GM12878 (cell line): Measurements from ENCODE around the gene CHEK1. TPM values are rescaled to one million over a fixed set of nuclear protein-coding genes. Genes with fewer than 3 reads are reported as not detected.

ENCODE experiments used
- ATAC-seq: fragments of 200-7000 bp; cut with Tn5 transposase; 3 replicates; pipeline ENCODE4 v1.9.1; 2020; ENCODE audit warnings: mild to moderate bottlenecking, moderate library complexity
- BruUV-seq: library from RNA; stranded (reverse); fragments of 400-500 nt; replicated peaks from 2 replicates; lab custom pipeline; 2021; lab: Mats Ljungman, UMichigan
- CTCF ChIA-PET: fragments of 300-600 bp; sonication (Branson Sonifier 250); formaldehyde crosslinking; extraction: SDS; loops from one replicate; lab custom pipeline; 2021; ENCODE audit warnings: inconsistent platforms; lab: Yijun Ruan, JAX
- POLR2A ChIA-PET: fragments of 350-600 bp; formaldehyde crosslinking; extraction: SDS; loops from one replicate; lab custom pipeline; 2021; ENCODE audit warnings: inconsistent platforms; lab: Charles Lee
- RAD21 ChIA-PET: fragments of 300-600 bp; sonication (Branson Sonifier 250); formaldehyde crosslinking; loops from one replicate; lab custom pipeline; 2023; ENCODE audit warnings: antibody characterized with exemption; ENCODE audit not compliant: unreplicated experiment; lab: Charles Lee
- SMC1A ChIA-PET: fragments of 300-600 bp; sonication (Branson Sonifier 250); formaldehyde crosslinking; loops from one replicate; lab custom pipeline; 2023; ENCODE audit not compliant: unreplicated experiment, uncharacterized antibody; lab: Charles Lee
- DNase-seq: peaks from one replicate; pipeline ENCODE4 v3.0.0-alpha.2; 2011; ENCODE audit warnings: low read depth, low spot score
- FAIRE-seq: peaks from 3 replicates; lab custom pipeline; 2011; peaks lifted over from hg19 to GRCh38; lab: Jason Lieb, UNC
- H2AFZ ChIP-seq: 2 replicates; pipeline ENCODE4 v1.6.0; 2011; ENCODE audit warnings: low read depth, low read length, control low read depth; ENCODE audit not compliant: control insufficient read depth
- H3K27ac ChIP-seq: 2 replicates; pipeline ENCODE4 v1.5.1; 2011; ENCODE audit warnings: control low read depth; ENCODE audit not compliant: control insufficient read depth, insufficient read depth
- H3K27me3 ChIP-seq, 2 experiments: replicated peaks in 1 of 2; 2 replicates each; pipeline versions ENCODE4 v1.6.0 to v1.6.1; 2011; ENCODE audit warnings: low read length in 1 of 2; ENCODE audit not compliant: control insufficient read depth in 2 of 2, insufficient read depth in 2 of 2
- H3K36me3 ChIP-seq, 2 experiments: 2 replicates each; pipeline ENCODE4 v1.5.1; 2011; ENCODE audit warnings: low read length in 1 of 2; ENCODE audit not compliant: control insufficient read depth in 2 of 2, insufficient read depth in 2 of 2
- H3K4me1 ChIP-seq: 2 replicates; pipeline ENCODE4 v1.6.1; 2011; ENCODE audit warnings: mild to moderate bottlenecking, low read length, moderate library complexity, mixed read lengths; ENCODE audit not compliant: control insufficient read depth, insufficient read depth
- H3K4me2 ChIP-seq: 2 replicates; pipeline ENCODE4 v1.6.0; 2011; ENCODE audit warnings: control low read depth; ENCODE audit not compliant: control insufficient read depth, insufficient read depth
- H3K4me3 ChIP-seq: fragments of 200-600 bp; sonication (generic); 2 replicates; pipeline ENCODE4 v1.5.1; 2016
- H3K79me2 ChIP-seq: 2 replicates; pipeline ENCODE4 v1.6.0; 2011; ENCODE audit warnings: low read length; ENCODE audit not compliant: control insufficient read depth, insufficient read depth
- H3K9ac ChIP-seq: 2 replicates; pipeline ENCODE4 v1.8.0; 2011; ENCODE audit warnings: low read length, control low read depth, mixed read lengths; ENCODE audit not compliant: control insufficient read depth, insufficient read depth
- H3K9me3 ChIP-seq: replicated peaks from 3 replicates; pipeline ENCODE4 v1.5.1; 2011; ENCODE audit warnings: mild to moderate bottlenecking, low read length; ENCODE audit not compliant: control insufficient read depth, insufficient read depth
- H4K20me1 ChIP-seq: 2 replicates; pipeline ENCODE4 v1.6.0; 2011; ENCODE audit not compliant: control insufficient read depth, insufficient read depth
- CEBPB ChIP-seq, 2 experiments: fragments of 150-350 bp in 1 of 2; IDR thresholded peaks; 2 replicates each; pipeline ENCODE4 v1.6.1; 2012 to 2014; ENCODE audit warnings: low read depth in 2 of 2, low read length in 2 of 2, borderline replicate concordance in 1 of 2, inconsistent platforms in 1 of 2
- EP300 ChIP-seq, 2 experiments: fragments of 150-350 bp in 1 of 2; IDR thresholded peaks; 2 replicates each; pipeline ENCODE4 v1.6.1; 2011 to 2012; ENCODE audit warnings: low read depth in 2 of 2, low read length in 2 of 2, borderline replicate concordance in 1 of 2, improper control_type of control experiment in 1 of 2, inconsistent platforms in 1 of 2; ENCODE audit not compliant: control insufficient read depth in 1 of 2
- KAT2A ChIP-seq: conservative IDR thresholded peaks from 2 replicates; pipeline ENCODE4 v1.6.1; 2011; ENCODE audit warnings: low read depth, low read length; ENCODE audit not compliant: control insufficient read depth
- POLR2A ChIP-seq: IDR thresholded peaks from 2 replicates; pipeline ENCODE4 v1.6.1; 2011; ENCODE audit warnings: low read depth, mild to moderate bottlenecking, low read length
- SREBF2 ChIP-seq: IDR thresholded peaks from 2 replicates; pipeline ENCODE4 v1.6.1; 2012; ENCODE audit warnings: mild to moderate bottlenecking, low read length
- TBL1XR1 ChIP-seq: IDR thresholded peaks from 2 replicates; pipeline ENCODE4 v1.6.1; 2012; ENCODE audit warnings: low read depth, low read length, improper control_type of control experiment
- ZNF207 ChIP-seq: fragments of 450-650 bp; IDR thresholded peaks from 2 replicates; pipeline ENCODE4 v1.6.1; 2014; ENCODE audit warnings: antibody characterized with exemption, mild to moderate bottlenecking, borderline replicate concordance
- ZNF217 ChIP-seq: fragments of 450-650 bp; IDR thresholded peaks from 2 replicates; pipeline ENCODE4 v1.6.1; 2017; ENCODE audit warnings: antibody characterized with exemption, mild to moderate bottlenecking
- ZNF274 ChIP-seq: IDR thresholded peaks from one replicate; pipeline ENCODE4 v1.8.0; 2011; ENCODE audit not compliant: insufficient read length, insufficient read depth
- ZNF384 ChIP-seq: IDR thresholded peaks from 2 replicates; pipeline ENCODE4 v1.6.1; 2012; ENCODE audit warnings: low read depth, mild to moderate bottlenecking, low read length, improper control_type of control experiment, borderline replicate concordance
- WGBS: methylation state at CpG from one replicate; pipeline ENCODE4 v1.1.6; 2016; ENCODE audit warnings: low lambda C conversion rate; ENCODE audit not compliant: insufficient replicate concordance, insufficient coverage; ENCODE audit errors: missing lambda C conversion rate; 5-methylcytosine and 5-hydroxymethylcytosine counted together
- in situ Hi-C: fragments of 300-500 bp; cut with MboI; formaldehyde crosslinking; loops from 9 replicates; pipeline ENCODE4 v1.14.3; 2018; ENCODE audit warnings: mixed read lengths
- intact Hi-C: fragments of 100-400 bp; cut with micrococcal nuclease; formaldehyde crosslinking; loops from one replicate; pipeline ENCODE4 v1.14.2; 2022; ENCODE audit not compliant: unreplicated experiment
- polyA plus RNA-seq, 11 experiments: library from polyadenylated mRNA; depleted of rRNA in 4 of 11; unstranded in 6 of 11; stranded (reverse) in 5 of 11; fragments of >200 nt; fragmentation: Nextera tagmentation in 4 of 11; fragmentation: Illumina TruSeq in 1 of 11; extraction: Ambion mirVana in 4 of 11; extraction: Trizol in 1 of 11; gene quantifications; 1 replicate in 1 of 11; 2 replicates in 10 of 11; pipeline versions ENCODE4 v1.2.1 to v1.2.3, GENCODE V29; 2011 to 2016; ENCODE audit warnings: inconsistent platforms in 2 of 11, missing spikeins in 2 of 11, low read depth in 1 of 11
- total RNA-seq, 4 experiments: library from RNA; depleted of rRNA in 3 of 4; stranded (reverse); fragments of >200 nt in 3 of 4; fragmentation: Illumina TruSeq in 1 of 4; extraction: Trizol in 1 of 4; gene quantifications; 2 replicates each; pipeline versions ENCODE4 v1.2.1 to v1.2.3, GENCODE V29; 2013 to 2021

CHEK1 gene
- total and polyA plus RNA-seq, 10 of the 15 experiments (the other 5 are each of a cell fraction or from before 2014, with no cell fraction given): 42.1 to 72.9 (median 65.6) TPM

DNA sequence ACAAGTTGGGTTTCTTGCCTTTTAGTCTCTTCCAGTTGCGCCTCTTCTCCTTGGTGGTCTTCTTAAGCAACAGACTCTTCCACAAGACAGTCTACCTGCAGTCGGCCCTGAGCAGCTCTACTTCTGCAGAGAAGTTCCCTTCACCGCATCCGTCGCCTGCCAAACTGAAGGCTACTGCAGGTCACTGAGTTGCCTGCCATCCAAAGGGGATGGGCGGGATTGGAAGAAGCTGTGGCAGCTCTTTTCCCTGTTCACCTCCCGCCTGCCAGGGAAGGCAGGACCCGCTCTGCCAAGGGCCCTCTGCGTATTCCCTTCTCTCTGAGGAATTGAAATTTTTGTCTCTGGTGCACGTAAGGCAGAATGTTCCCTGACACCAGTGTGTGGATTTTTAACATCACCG is 41.5 kb upstream of the CHEK1 start:
- CTCF ChIA-PET: no interaction called here
- Histone ChIP-seq H3K4me2 (no peak overlapping the region), H4K20me1 (no peaks in the 10 kb centered on the region), H3K4me1 (no peaks in the 10 kb centered on the region), H3K9me3 (no peaks in the 10 kb centered on the region), H3K9ac (no peak overlapping the region), H3K27ac (no peak overlapping the region), H3K27me3 (no peaks in the 10 kb centered on the region), H3K79me2 (no peaks in the 10 kb centered on the region), H3K4me3 (no peak overlapping the region), H3K36me3 (peaks cover 10 to 21% of the 10 kb centered on the region in 2 experiments), H2AFZ (no peak overlapping the region)
- intact Hi-C loops (no loop called here), in situ Hi-C loops (no loop called here)
- RAD21 ChIA-PET: no interaction called here
- SMC1A ChIA-PET: no interaction called here
- no peak for TF ChIP-seq ZNF384
- TF ChIP-seq ZNF217: no peak
- no peak for TF ChIP-seq EP300 (IDR thresholded peaks at IDR 0.05; ENCODE audit: borderline replicate concordance in 1 of 2, control insufficient read depth in 1 of 2, low read depth in 2 of 2, low read length in 2 of 2)
- TF ChIP-seq ZNF274: no peak
- no peak for TF ChIP-seq KAT2A
- TF ChIP-seq ZNF207: no peak
- no peak for TF ChIP-seq SREBF2
- TF ChIP-seq CEBPB (IDR thresholded peaks at IDR 0.05; ENCODE audit: borderline replicate concordance in 1 of 2, low read depth in 2 of 2, low read length in 2 of 2): no peak
- TF ChIP-seq TBL1XR1: no peak
- no peak for TF ChIP-seq POLR2A
- WGBS: 99% methylated on average over 11 of the region's 11 CpGs
- POLR2A ChIA-PET: interaction anchor here (0.6 to 1.3 kb wide), 2 partner anchors 9 to 590 kb away, joined by 3 to 4 read pairs; partner anchors contain the start of gene STT3A
- BruUV-seq: no TSS peak
- ATAC-seq (no peak), DNase-seq (no peak), FAIRE-seq (no peak)
